ENCODE measurements around the gene COL2A1.

The COL2A1 gene

DNA sequence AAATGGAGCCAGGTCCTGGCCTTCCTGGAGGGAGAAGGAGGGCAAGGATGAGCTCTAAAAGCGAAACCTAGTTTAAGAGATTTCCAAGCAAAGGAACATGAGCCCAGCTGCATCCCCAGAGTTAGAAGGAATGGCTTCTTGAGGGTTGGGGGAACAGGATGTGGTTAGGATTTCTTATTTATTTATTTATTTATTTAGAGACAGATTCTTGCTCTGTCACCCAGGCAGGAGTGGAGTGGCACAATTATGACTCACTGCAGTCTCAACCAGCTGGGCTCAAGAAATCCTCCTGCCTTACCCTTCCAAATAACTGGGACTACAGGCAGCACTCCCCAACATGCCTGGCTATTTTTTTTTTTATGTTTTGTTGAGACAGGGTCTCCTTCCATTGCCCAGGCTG lies 66.2 kb downstream of the COL2A1 start:
- H3K27me3 ChIP-seq (ENCODE audit: control insufficient read depth in 1 of 2, insufficient read depth in 2 of 2, low read length in 2 of 2) = peaks cover 0 to 19% of the 10 kb centered on the region in 2 donors
- no peak overlapping the region for H3K27ac ChIP-seq (ENCODE audit: low read depth, low read length)
- no peaks in the 10 kb centered on the region for H3K36me3 ChIP-seq (ENCODE audit: insufficient read depth, low read length)
- H3K9ac ChIP-seq (ENCODE audit: low read length) = no peak overlapping the region
- no peak overlapping the region for H3K4me3 ChIP-seq (ENCODE audit: low read depth in 1 of 2, low read length in 2 of 2)
- H3K9me3 ChIP-seq (ENCODE audit: low read length) = no peaks in the 10 kb centered on the region
- H3K4me1 ChIP-seq (ENCODE audit: insufficient read depth, low read length) = peaks cover 7% of the 10 kb centered on the region

DNA sequence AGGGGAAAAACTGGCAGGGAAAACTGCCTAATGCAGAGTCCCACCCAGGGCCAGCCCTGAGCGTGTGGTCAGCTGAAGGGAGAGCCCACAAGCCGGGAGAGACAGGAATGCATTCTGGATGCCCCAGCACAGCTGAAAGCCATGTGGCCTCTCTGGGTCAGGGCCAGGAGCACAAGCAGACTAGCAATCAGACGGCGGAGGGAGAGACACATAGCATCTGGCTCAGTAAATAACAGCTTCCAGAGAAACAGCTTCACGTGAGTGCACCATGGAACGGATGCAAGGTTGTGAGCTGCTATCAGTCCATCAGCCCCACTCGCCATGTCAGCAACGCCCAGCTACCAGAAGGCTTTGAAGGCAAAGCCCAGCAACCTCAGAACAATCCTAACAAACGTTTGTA lies 69.1 kb downstream of the COL2A1 start:
- no peaks in the 10 kb centered on the region for H3K9me3 ChIP-seq (ENCODE audit: low read length)
- no peaks in the 10 kb centered on the region for H3K36me3 ChIP-seq (ENCODE audit: insufficient read depth, low read length)
- peaks cover 7% of the 10 kb centered on the region for H3K4me1 ChIP-seq (ENCODE audit: insufficient read depth, low read length)
- H3K4me3 ChIP-seq (ENCODE audit: low read depth in 1 of 2, low read length in 2 of 2) = no peak overlapping the region
- no peak overlapping the region for H3K27ac ChIP-seq (ENCODE audit: low read depth, low read length)
- H3K9ac ChIP-seq (ENCODE audit: low read length) = no peak overlapping the region
- H3K27me3 ChIP-seq (ENCODE audit: control insufficient read depth in 1 of 2, insufficient read depth in 2 of 2, low read length in 2 of 2) = no peaks in the 10 kb centered on the region

DNA sequence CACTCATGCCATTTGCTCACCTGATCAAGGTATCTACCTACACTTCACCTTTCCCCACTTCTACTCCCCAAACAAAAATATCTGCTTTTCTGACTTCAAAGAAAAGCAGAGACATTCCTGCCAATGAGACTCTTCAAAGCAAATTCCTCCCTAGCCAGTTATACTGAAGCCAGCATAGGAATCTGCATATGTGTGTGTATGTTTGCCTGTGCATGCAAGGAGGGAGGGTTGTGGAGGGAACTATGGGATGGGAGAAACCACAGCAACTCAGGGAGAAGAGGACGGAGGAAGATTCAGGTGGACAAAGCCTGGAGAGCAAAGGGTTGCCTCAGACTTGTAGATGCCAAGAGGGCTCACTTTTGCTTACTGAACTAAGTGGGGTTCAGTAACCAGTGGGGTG lies 73.1 kb downstream of the COL2A1 start:
- Histone ChIP-seq H3K4me1 (ENCODE audit: insufficient read depth, low read length) (peaks cover 7% of the 10 kb centered on the region), H3K9ac (ENCODE audit: low read length) (no peak overlapping the region), H3K9me3 (ENCODE audit: low read length) (no peaks in the 10 kb centered on the region), H3K4me3 (ENCODE audit: low read depth in 1 of 2, low read length in 2 of 2) (no peak overlapping the region), H3K27me3 (ENCODE audit: control insufficient read depth in 1 of 2, insufficient read depth in 2 of 2, low read length in 2 of 2) (no peaks in the 10 kb centered on the region), H3K36me3 (ENCODE audit: insufficient read depth, low read length) (no peaks in the 10 kb centered on the region), H3K27ac (ENCODE audit: low read depth, low read length) (no peak overlapping the region)

DNA sequence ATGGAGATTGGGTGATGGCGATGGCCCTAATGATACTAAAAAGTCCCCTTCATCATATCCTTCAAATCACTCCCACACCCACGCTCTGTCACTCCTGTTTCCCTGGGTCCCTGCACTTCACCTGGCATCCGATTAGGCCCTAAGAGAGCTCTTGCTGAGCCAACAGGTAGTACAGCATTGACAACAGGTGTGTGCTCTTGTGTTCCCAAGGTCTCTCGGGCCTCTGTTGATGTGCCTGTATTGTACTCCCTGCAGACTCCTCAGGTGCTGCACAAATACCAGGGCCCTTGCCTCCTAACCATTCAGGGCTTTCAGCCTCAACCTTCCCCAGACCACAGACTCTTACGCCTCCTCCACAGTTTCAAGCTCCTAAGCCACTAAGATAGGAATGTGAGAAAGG lies 73.6 kb downstream of the COL2A1 start:
- no peaks in the 10 kb centered on the region for H3K36me3 ChIP-seq (ENCODE audit: insufficient read depth, low read length)
- H3K4me3 ChIP-seq (ENCODE audit: low read depth in 1 of 2, low read length in 2 of 2) = no peak overlapping the region
- no peak overlapping the region for H3K27ac ChIP-seq (ENCODE audit: low read depth, low read length)
- peaks cover 7% of the 10 kb centered on the region for H3K4me1 ChIP-seq (ENCODE audit: insufficient read depth, low read length)
- no peak overlapping the region for H3K9ac ChIP-seq (ENCODE audit: low read length)
- H3K27me3 ChIP-seq (ENCODE audit: control insufficient read depth in 1 of 2, insufficient read depth in 2 of 2, low read length in 2 of 2) = no peaks in the 10 kb centered on the region
- no peaks in the 10 kb centered on the region for H3K9me3 ChIP-seq (ENCODE audit: low read length)

DNA sequence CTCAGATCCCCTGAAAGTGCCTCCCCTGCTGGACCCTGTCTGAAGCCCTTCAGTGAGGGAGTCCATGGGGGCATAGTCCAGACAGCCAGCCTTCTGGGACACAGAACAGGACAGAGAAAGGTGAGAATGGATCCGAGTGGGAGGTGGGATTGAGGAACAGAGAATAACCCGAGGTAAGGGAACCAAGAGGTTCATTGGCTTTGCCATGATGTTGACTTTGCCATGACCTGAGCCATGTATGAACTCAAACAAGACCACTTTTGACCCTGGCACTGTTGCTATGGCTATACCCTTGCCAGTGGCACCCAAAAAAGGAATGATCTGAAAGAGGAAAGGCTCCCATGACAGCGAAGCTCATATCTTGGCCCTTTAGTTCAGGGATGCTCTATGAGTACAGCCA lies 76.9 kb downstream of the COL2A1 start:
- Histone ChIP-seq H3K27ac (ENCODE audit: low read depth, low read length) (no peak overlapping the region), H3K36me3 (ENCODE audit: insufficient read depth, low read length) (no peaks in the 10 kb centered on the region), H3K27me3 (ENCODE audit: control insufficient read depth in 1 of 2, insufficient read depth in 2 of 2, low read length in 2 of 2) (no peaks in the 10 kb centered on the region), H3K9ac (ENCODE audit: low read length) (no peak overlapping the region), H3K9me3 (ENCODE audit: low read length) (no peaks in the 10 kb centered on the region), H3K4me1 (ENCODE audit: insufficient read depth, low read length) (no peaks in the 10 kb centered on the region), H3K4me3 (ENCODE audit: low read depth in 1 of 2, low read length in 2 of 2) (no peak overlapping the region)

All from muscle layer of colon (tissue), 2 donors.